K562 (cell line): Measurements from ENCODE around the gene TBL2. TPM values are rescaled to one million over a fixed set of nuclear protein-coding genes. Genes with fewer than 3 reads are reported as not detected.

Source experiments
- ARID3A ChIP-seq: IDR thresholded peaks from 2 replicates; pipeline ENCODE4 v1.6.1; 2012; ENCODE audit warnings: low read depth, low read length, improper control_type of control experiment, borderline replicate concordance
- BACH1 ChIP-seq: fragments of 200-800 bp; sonication (Bioruptor generic); IDR thresholded peaks from 2 replicates; pipeline ENCODE4 v1.6.1; 2016; ENCODE audit warnings: missing genetic modification characterization, missing compliant biosample characterization
- CREM ChIP-seq: IDR thresholded peaks from 2 replicates; pipeline ENCODE4 v1.6.1; 2014; ENCODE audit warnings: antibody characterized with exemption, low read depth
- MBD2 ChIP-seq: sonication (generic); IDR thresholded peaks from 2 replicates; pipeline ENCODE4 v1.6.1; 2016; ENCODE audit warnings: low read depth, borderline replicate concordance
- NFIX ChIP-seq: fragments of 250-450 bp; sonication (Bioruptor Pico); IDR thresholded peaks from 2 replicates; pipeline ENCODE4 v1.4.0; 2020; ENCODE audit warnings: low read depth, mild to moderate bottlenecking, moderate library complexity
- RB1 ChIP-seq: fragments of 450-650 bp; IDR thresholded peaks from 2 replicates; pipeline ENCODE4 v1.6.1; 2017; ENCODE audit warnings: low read depth, mild to moderate bottlenecking
- REST ChIP-seq, 2 experiments: fragments of 450-650 bp; formaldehyde crosslinking in 1 of 2; IDR thresholded peaks; 2 replicates each; pipeline versions ENCODE4 v1.4.0 to v1.6.1; 2014 to 2020; ENCODE audit warnings: mild to moderate bottlenecking in 2 of 2, borderline replicate concordance in 1 of 2, low read depth in 1 of 2
- SOX6 ChIP-seq: fragments of 450-650 bp; IDR thresholded peaks from 2 replicates; pipeline ENCODE4 v1.6.1; 2014; ENCODE audit warnings: mild to moderate bottlenecking
- TAF1 ChIP-seq: IDR thresholded peaks from 2 replicates; pipeline ENCODE4 v1.6.1; 2011; ENCODE audit warnings: mild to moderate bottlenecking, low read length, moderate library complexity; ENCODE audit not compliant: insufficient read depth, control insufficient read depth, severe bottlenecking; ENCODE audit errors: extremely low read depth
- TAL1 ChIP-seq: fragments of 450-650 bp; IDR thresholded peaks from 2 replicates; pipeline ENCODE4 v1.6.1; 2016; ENCODE audit warnings: mild to moderate bottlenecking
- THRB ChIP-seq: fragments of 450-650 bp; formaldehyde crosslinking; conservative IDR thresholded peaks from 2 replicates; pipeline ENCODE4 v1.4.0; 2022; ENCODE audit warnings: mild to moderate bottlenecking, missing genetic modification characterization
- ZHX1 ChIP-seq: fragments of 150-350 bp; conservative IDR thresholded peaks from 2 replicates; pipeline ENCODE4 v1.6.1; 2014; ENCODE audit warnings: low read length
- ZNF668 ChIP-seq: fragments of 250-450 bp; sonication (Bioruptor Pico); IDR thresholded peaks from 2 replicates; pipeline ENCODE4 v1.8.0; 2022; ENCODE audit warnings: mild to moderate bottlenecking, inconsistent platforms
- polyA plus RNA-seq, 8 experiments: library from polyadenylated mRNA; depleted of rRNA in 4 of 8; stranded (reverse) in 5 of 8; unstranded in 3 of 8; fragments of >200 nt; fragmentation: Nextera tagmentation in 2 of 8; fragmentation: Illumina TruSeq in 1 of 8; extraction: Ambion mirVana in 2 of 8; extraction: Trizol in 1 of 8; gene quantifications; 2 replicates each; pipeline versions ENCODE4 v1.2.1 to v1.2.3, GENCODE V29; 2011 to 2014; ENCODE audit warnings: inconsistent platforms in 1 of 8, missing spikeins in 1 of 8
- total RNA-seq, 7 experiments: library from RNA; depleted of rRNA in 6 of 7; stranded (reverse); fragments of >200 nt in 6 of 7; fragmentation: Illumina TruSeq in 2 of 7; extraction: Trizol in 2 of 7; gene quantifications; 2 replicates each; pipeline versions ENCODE4 v1.2.1 to v1.2.3, GENCODE V29; 2011 to 2021; ENCODE audit warnings: low replicate concordance in 1 of 7
- TF ChIP-seq, protein P1 (sequence below): fragments of 450-650 bp; IDR thresholded peaks from 2 replicates; pipeline ENCODE4 v1.6.1; 2016

The TBL2 gene
- total and polyA plus RNA-seq, 9 of the 15 experiments (the other 6 are each of a cell fraction or from before 2014, with no cell fraction given) = 2.5 to 123 (median 49.2) TPM

- TF ChIP-seq THRB = no peak
- no peak for TF ChIP-seq ZHX1
- peak; percentile 34; the same call in 1 of the 2 replicates for TF ChIP-seq MBD2
- TF ChIP-seq NFIX (CRISPR knock-in tag) = no peak
- TF ChIP-seq REST (IDR thresholded peaks at IDR 0.05; ENCODE audit: borderline replicate concordance) = peak; percentile 98
- TF ChIP-seq REST (CRISPR knock-in tag; IDR thresholded peaks at IDR 0.05; ENCODE audit: low read depth) = no peak
- peak; percentile 77 for TF ChIP-seq TAF1
- TF ChIP-seq SOX6 = peak; percentile 43; the same call in 1 of the 2 replicates
- no peak for TF ChIP-seq ZNF668 (CRISPR knock-in tag)
- peak; percentile 93 for TF ChIP-seq CREM
- 0 out of 2 replicates have a peak, but pooled peaks have one; percentile 72 for TF ChIP-seq RB1
- TF ChIP-seq TAL1 = no peak
- TF ChIP-seq ARID3A = no peak
- no peak for TF ChIP-seq BACH1 (tag)
- TF ChIP-seq, protein P1, sequence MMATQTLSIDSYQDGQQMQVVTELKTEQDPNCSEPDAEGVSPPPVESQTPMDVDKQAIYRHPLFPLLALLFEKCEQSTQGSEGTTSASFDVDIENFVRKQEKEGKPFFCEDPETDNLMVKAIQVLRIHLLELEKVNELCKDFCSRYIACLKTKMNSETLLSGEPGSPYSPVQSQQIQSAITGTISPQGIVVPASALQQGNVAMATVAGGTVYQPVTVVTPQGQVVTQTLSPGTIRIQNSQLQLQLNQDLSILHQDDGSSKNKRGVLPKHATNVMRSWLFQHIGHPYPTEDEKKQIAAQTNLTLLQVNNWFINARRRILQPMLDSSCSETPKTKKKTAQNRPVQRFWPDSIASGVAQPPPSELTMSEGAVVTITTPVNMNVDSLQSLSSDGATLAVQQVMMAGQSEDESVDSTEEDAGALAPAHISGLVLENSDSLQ = no peak
Measured at GRCh38 chr7:73557108-73557396, 21.3 kb downstream of the TBL2 start (continued).
